A549 (cell line): ENCODE data around the gene EXOC4. TPM values are rescaled to one million over a fixed set of nuclear protein-coding genes. Genes with fewer than 3 reads are reported as not detected.

Source experiments
- ATAC-seq, 2 experiments: fragments of 200-7000 bp in 1 of 2; fragments of >200 bp in 1 of 2; cut with Nextera tagmentation in 1 of 2; cut with Tn5 transposase in 1 of 2; 3 replicates each; pipeline versions ENCODE4 v1.8.0 to v1.9.1; 2018 to 2020; ENCODE audit warnings: mild to moderate bottlenecking in 1 of 2, moderate library complexity in 1 of 2
- CTCF ChIA-PET: fragments of 300-600 bp; sonication (Branson Sonifier 250); formaldehyde crosslinking; extraction: SDS; loops from one replicate; lab custom pipeline; 2021; ENCODE audit warnings: antibody characterized with exemption, inconsistent platforms; lab: Yijun Ruan, JAX
- POLR2A ChIA-PET: fragments of 350-600 bp; formaldehyde crosslinking; extraction: SDS; loops from one replicate; lab custom pipeline; 2021; ENCODE audit warnings: antibody characterized with exemption, inconsistent platforms; lab: Yijun Ruan, JAX
- DNase-seq, 2 experiments: peaks; one replicate each; pipeline versions ENCODE4 v3.0.0 to v3.0.0-alpha.2; 2011 to 2016; ENCODE audit warnings: low read depth in 1 of 2, low spot score in 1 of 2
- FAIRE-seq: peaks from 2 replicates; lab custom pipeline; 2011; peaks lifted over from hg19 to GRCh38; lab: Jason Lieb, UNC
- H3K27ac ChIP-seq, 2 experiments: fragments of >200 bp; sonication (Bioruptor Twin); formaldehyde crosslinking; 3 replicates each; pipeline ENCODE4 v1.5.1; 2016 to 2017
- H3K4me1 ChIP-seq: fragments of >200 bp; sonication (Bioruptor Twin); formaldehyde crosslinking; 3 replicates; pipeline ENCODE4 v1.6.1; 2016
- H3K4me2 ChIP-seq: fragments of >200 bp; sonication (Bioruptor Twin); formaldehyde crosslinking; 3 replicates; pipeline ENCODE4 v1.6.1; 2016
- H3K4me3 ChIP-seq: fragments of >200 bp; sonication (Bioruptor Twin); formaldehyde crosslinking; 3 replicates; pipeline ENCODE4 v1.5.1; 2016
- H3K9me3 ChIP-seq: fragments of >200 bp; sonication (Bioruptor Twin); formaldehyde crosslinking; 3 replicates; pipeline ENCODE4 v1.6.1; 2016
- ATOH8 ChIP-seq: fragments of 250-450 bp; sonication (Bioruptor Pico); IDR thresholded peaks from 2 replicates; pipeline ENCODE4 v1.5.0; 2020; ENCODE audit warnings: low read depth, mild to moderate bottlenecking, moderate library complexity
- BHLHE40 ChIP-seq: IDR thresholded peaks from 2 replicates; pipeline ENCODE4 v1.6.1; 2012; ENCODE audit warnings: low read depth, low read length, inconsistent platforms
- CHD2 ChIP-seq: fragments of 150-350 bp; IDR thresholded peaks from 2 replicates; pipeline ENCODE4 v1.6.1; 2014; ENCODE audit warnings: low read length; ENCODE audit not compliant: partially characterized antibody
- CTCF ChIP-seq: fragments of >200 bp; sonication (Bioruptor Twin); formaldehyde crosslinking; IDR thresholded peaks from 3 replicates; pipeline ENCODE4 v1.5.1; 2016
- EHF ChIP-seq: fragments of 250-450 bp; sonication (Bioruptor Pico); IDR thresholded peaks from 2 replicates; pipeline ENCODE4 v1.5.0; 2020; ENCODE audit warnings: mild to moderate bottlenecking
- FOXS1 ChIP-seq: fragments of 250-450 bp; sonication (Bioruptor Pico); IDR thresholded peaks from 2 replicates; pipeline ENCODE4 v1.5.0; 2020; ENCODE audit warnings: mild to moderate bottlenecking, moderate library complexity
- GATA3 ChIP-seq: IDR thresholded peaks from 2 replicates; pipeline ENCODE4 v1.6.1; 2012; ENCODE audit warnings: borderline replicate concordance
- HOXB13 ChIP-seq: fragments of 250-450 bp; sonication (Bioruptor Pico); IDR thresholded peaks from 2 replicates; pipeline ENCODE4 v1.5.0; 2020; ENCODE audit warnings: low read depth, mild to moderate bottlenecking, moderate library complexity
- JUNB ChIP-seq: fragments of >200 bp; sonication (Bioruptor Twin); formaldehyde crosslinking; IDR thresholded peaks from 2 replicates; pipeline ENCODE4 v1.6.1; 2016
- KDM5A ChIP-seq: fragments of 200-600 bp; sonication (generic); IDR thresholded peaks from 2 replicates; pipeline ENCODE4 v1.6.1; 2016; ENCODE audit warnings: antibody characterized with exemption, mild to moderate bottlenecking
- MYC ChIP-seq: IDR thresholded peaks from 2 replicates; pipeline ENCODE4 v1.6.1; 2012; ENCODE audit warnings: mild to moderate bottlenecking, inconsistent platforms, low read length, improper control_type of control experiment, borderline replicate concordance
- NR3C1 ChIP-seq: fragments of >200 bp; sonication (Bioruptor Twin); formaldehyde crosslinking; IDR thresholded peaks from 3 replicates; pipeline ENCODE4 v1.6.1; 2017
- PHF8 ChIP-seq: fragments of 200-600 bp; sonication (generic); IDR thresholded peaks from 2 replicates; pipeline ENCODE4 v1.6.1; 2016; ENCODE audit warnings: low read depth, mild to moderate bottlenecking, antibody characterized with exemption, moderate library complexity, borderline replicate concordance
- POLR2A ChIP-seq: IDR thresholded peaks from 2 replicates; pipeline ENCODE4 v1.6.1; 2012; ENCODE audit warnings: mild to moderate bottlenecking, low read length
- RAD21 ChIP-seq, 2 experiments: fragments of >200 bp in 1 of 2; sonication (Bioruptor Twin) in 1 of 2; formaldehyde crosslinking in 1 of 2; IDR thresholded peaks in 1 of 2; conservative IDR thresholded peaks in 1 of 2; 2 replicates in 1 of 2; 3 replicates in 1 of 2; pipeline ENCODE4 v1.6.1; 2012 to 2018; ENCODE audit warnings: inconsistent platforms in 1 of 2
- RCOR1 ChIP-seq: fragments of 150-350 bp; IDR thresholded peaks from 2 replicates; pipeline ENCODE4 v1.6.1; 2014; ENCODE audit warnings: antibody characterized with exemption, low read length, low read depth
- RNF2 ChIP-seq: fragments of 200-600 bp; sonication (generic); IDR thresholded peaks from 2 replicates; pipeline ENCODE4 v1.6.1; 2016; ENCODE audit warnings: low read depth, mild to moderate bottlenecking, antibody characterized with exemption, moderate library complexity, borderline replicate concordance
- SMC3 ChIP-seq: fragments of >200 bp; sonication (Bioruptor Twin); formaldehyde crosslinking; IDR thresholded peaks from 3 replicates; pipeline ENCODE4 v1.6.1; 2018; ENCODE audit warnings: inconsistent platforms
- TFCP2L1 ChIP-seq: fragments of 250-450 bp; sonication (Bioruptor Pico); IDR thresholded peaks from 2 replicates; pipeline ENCODE4 v1.5.0; 2021; ENCODE audit warnings: mild to moderate bottlenecking
- ZC3H11A ChIP-seq: fragments of 450-650 bp; IDR thresholded peaks from 2 replicates; pipeline ENCODE4 v1.6.1; 2014; ENCODE audit warnings: antibody characterized with exemption, mild to moderate bottlenecking
- ZNF302 ChIP-seq: fragments of 250-450 bp; sonication (Bioruptor Pico); IDR thresholded peaks from 2 replicates; pipeline ENCODE4 v1.9.0; 2021; ENCODE audit warnings: inconsistent platforms, mild to moderate bottlenecking, moderate library complexity
- WGBS: methylation state at CpG from one replicate; pipeline ENCODE4 v1.1.6; 2017; ENCODE audit errors: missing lambda C conversion rate; 5-methylcytosine and 5-hydroxymethylcytosine counted together
- polyA plus RNA-seq, 4 experiments: library from polyadenylated mRNA; depleted of rRNA in 3 of 4; stranded (reverse); fragments of >200 nt; fragmentation: RNase III in 1 of 4; extraction: RNeasy Plus Mini Kit Qiagen cat#74134 plus additional on column Dnase treatment in 1 of 4; gene quantifications; 2 replicates in 3 of 4; 3 replicates in 1 of 4; pipeline ENCODE4 v1.2.3, GENCODE V29; 2011 to 2017

Gene EXOC4
- polyA plus RNA-seq, 2 of the 4 experiments (the other 2 are of a cell fraction), result 33.4 to 73.1 TPM

DNA sequence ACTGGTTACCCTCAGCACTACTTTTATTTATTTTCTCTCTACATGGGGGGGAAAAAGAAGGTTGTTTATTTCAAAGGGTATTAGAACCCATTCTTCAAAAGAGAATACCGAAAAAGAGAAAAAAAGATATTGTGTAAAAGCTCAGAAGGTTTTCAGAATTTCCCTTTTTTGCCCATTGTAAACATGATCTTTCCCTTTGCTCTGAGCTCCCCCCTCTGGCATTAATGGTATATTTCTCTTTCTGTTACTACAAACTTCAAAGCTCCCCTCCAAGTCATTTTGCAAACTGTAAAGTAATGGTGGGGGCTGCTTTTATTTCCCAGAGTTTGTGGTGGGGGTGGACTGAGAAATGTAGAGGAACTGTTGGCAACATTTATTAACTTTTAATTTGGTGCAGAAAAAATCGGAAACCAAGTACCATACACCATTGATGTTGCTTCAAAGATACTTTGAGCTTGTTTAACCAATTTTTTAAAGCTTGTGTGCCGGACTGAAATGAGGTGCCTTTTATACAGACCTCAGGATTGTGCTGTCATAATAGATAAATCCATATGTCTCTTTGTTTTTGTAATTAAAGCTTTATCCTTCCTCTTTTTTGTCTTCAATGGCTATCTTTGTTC, 181.5 kb downstream of the EXOC4 start:
- peaks cover 13% of the 10 kb centered on the region; the same call in 2 of the 3 replicates for H3K4me1 ChIP-seq
- H3K27ac ChIP-seq, result no peak overlapping the region
- no peak overlapping the region for H3K4me2 ChIP-seq
- 58% methylated on average over 3 of the region's 3 CpGs for WGBS
- DNase-seq, result peak; percentile 7 to 21
- peak in 1 of 2 experiments; percentile 66; a peak in 2 of 6 replicates for ATAC-seq
- H3K4me3 ChIP-seq, result no peak overlapping the region
- ChIA-PET CTCF (interaction anchor here (0.5 to 2.2 kb wide), 16 partner anchors 9 to 1745 kb away, joined by 3 to 8 read pairs (median 3); no protein-coding TSS in a partner anchor), POLR2A (no interaction called here)
- TF ChIP-seq EHF (CRISPR knock-in tag) (no peak), SMC3 (peak; percentile 56), GATA3 (no peak), HOXB13 (CRISPR knock-in tag) (no peak), ZNF302 (CRISPR knock-in tag) (no peak), ZC3H11A (no peak), POLR2A (no peak), RNF2 (no peak), CTCF (peak; percentile 57), ATOH8 (CRISPR knock-in tag) (no peak), FOXS1 (CRISPR knock-in tag) (no peak), CHD2 (no peak), RAD21 (conservative IDR thresholded peaks at IDR 0.05 in 1 of 2, IDR thresholded peaks at IDR 0.05 in 1 of 2) (peak; percentile 73), PHF8 (no peak), TFCP2L1 (CRISPR knock-in tag) (no peak), RCOR1 (no peak)
- FAIRE-seq, result no peak
- H3K9me3 ChIP-seq, result no peaks in the 10 kb centered on the region

GRCh38 chr7:133436014-133436428, 183.1 kb downstream of the EXOC4 start:
- 65% methylated on average over 3 of the region's 3 CpGs for WGBS
- no peak for ATAC-seq
- DNase-seq, result no peak
- ChIA-PET CTCF (interaction anchor here (0.8 kb wide), 1 partner anchor 705 kb away, joined by 4 read pairs; no protein-coding TSS in a partner anchor), POLR2A (no interaction called here)
- Histone ChIP-seq H3K27ac (peak overlapping the region in 1 of 2 experiments; percentile 55; a peak in 3 of 6 replicates), H3K4me3 (no peak overlapping the region), H3K9me3 (no peaks in the 10 kb centered on the region), H3K4me1 (peaks cover 13% of the 10 kb centered on the region; the same call in 2 of the 3 replicates), H3K4me2 (peak overlapping the region; percentile 30; the same call in 2 of the 3 replicates)
- no peak for TF ChIP-seq NR3C1
- no peak for FAIRE-seq

DNA sequence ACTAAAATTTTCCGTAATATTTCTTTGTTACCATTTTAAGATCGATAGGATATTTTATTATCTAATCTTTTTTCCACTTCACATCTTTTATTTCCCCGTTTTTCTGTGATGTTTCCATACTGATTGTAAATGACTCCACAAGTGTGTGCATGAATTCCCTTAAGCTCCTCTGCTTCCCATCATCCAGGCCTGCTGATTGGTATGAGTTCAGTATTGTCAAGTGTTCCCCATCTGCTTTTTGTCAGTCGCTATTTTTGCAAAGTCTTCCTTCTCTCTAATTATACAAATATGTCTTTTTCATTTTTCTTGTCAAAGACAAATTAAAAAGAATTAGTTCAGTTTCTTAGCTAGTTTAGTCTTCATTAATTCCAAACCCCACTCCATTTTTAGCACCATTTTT, 184.7 kb downstream of the EXOC4 start:
- no peaks in the 10 kb centered on the region for H3K9me3 ChIP-seq
- TF ChIP-seq JUNB (no peak), CTCF (no peak), CHD2 (no peak), ZC3H11A (no peak), KDM5A (no peak), SMC3 (no peak), MYC (no peak), BHLHE40 (no peak)
- peaks cover 13% of the 10 kb centered on the region; the same call in 2 of the 3 replicates for H3K4me1 ChIP-seq
- H3K27ac ChIP-seq, result no peak overlapping the region
- H3K4me2 ChIP-seq, result no peak overlapping the region
- no peak for FAIRE-seq
- ChIA-PET POLR2A (no interaction called here), CTCF (interaction anchor here (1.1 to 1.5 kb wide), 2 partner anchors 12 to 983 kb away, joined by 4 to 5 read pairs; no protein-coding TSS in a partner anchor)
- ATAC-seq, result no peak
- no peak for DNase-seq
- WGBS, result 87% methylated on average over 4 of the region's 4 CpGs
- no peak overlapping the region for H3K4me3 ChIP-seq
